HG03135 (cell line): Measurements from ENCODE around the gene BUB3.

ENCODE experiments used
- ATAC-seq: cut with Tn5 transposase; IDR thresholded peaks from one replicate; pipeline ENCODE4 v1.9.1; 2021; ENCODE audit warnings: mild to moderate bottlenecking, moderate library complexity; ENCODE audit not compliant: unreplicated experiment

BUB3 gene

DNA sequence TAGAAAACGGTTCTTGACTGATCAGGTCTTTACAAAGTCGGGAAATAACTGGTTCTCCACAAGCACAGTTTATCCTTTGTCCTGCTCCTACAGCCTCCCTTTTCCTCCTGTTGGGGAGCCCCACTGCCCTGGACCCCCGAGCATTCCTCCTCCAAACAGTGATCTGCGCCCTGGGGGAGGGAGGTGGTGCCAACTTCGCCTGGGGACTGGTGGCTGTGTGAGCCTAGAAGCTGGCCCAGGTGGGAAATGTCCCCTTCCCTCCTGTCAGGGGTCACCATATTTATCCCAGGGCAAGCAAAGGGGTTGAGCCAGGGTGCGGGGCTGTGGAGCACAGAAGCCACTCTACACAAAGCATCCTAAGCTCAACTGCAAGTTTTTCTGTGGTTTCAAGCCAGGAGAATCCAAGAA, 13.2 kb upstream of the BUB3 start:
- no peak for ATAC-seq

- ATAC-seq: no peak
Measured at GRCh38 chr10:123141791-123142700, 12.2 kb upstream of the BUB3 start.

DNA sequence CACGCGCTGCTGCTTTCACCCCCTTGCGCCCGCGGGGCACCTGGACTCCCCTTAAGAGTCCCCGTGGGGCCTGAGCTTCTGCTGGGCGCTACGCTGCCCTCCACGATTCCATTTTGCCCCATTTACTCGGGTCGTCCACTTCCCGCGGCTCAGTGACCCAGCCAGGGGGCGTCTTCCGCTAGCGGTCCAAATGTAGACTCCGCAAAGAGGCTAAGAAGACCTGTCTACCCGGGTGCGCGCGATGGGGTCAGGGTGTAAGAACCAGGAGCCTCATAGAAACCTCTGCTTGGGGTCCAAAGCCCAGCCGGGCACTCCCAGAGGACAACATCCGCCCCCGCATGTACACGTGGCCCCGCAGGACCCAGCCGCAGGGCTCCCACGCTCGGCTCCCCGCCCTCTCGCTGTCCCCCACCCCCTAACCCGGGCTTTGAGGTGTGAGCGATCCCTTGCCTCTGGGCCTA, 11.5 kb upstream of the BUB3 start:
- ATAC-seq: no peak

DNA sequence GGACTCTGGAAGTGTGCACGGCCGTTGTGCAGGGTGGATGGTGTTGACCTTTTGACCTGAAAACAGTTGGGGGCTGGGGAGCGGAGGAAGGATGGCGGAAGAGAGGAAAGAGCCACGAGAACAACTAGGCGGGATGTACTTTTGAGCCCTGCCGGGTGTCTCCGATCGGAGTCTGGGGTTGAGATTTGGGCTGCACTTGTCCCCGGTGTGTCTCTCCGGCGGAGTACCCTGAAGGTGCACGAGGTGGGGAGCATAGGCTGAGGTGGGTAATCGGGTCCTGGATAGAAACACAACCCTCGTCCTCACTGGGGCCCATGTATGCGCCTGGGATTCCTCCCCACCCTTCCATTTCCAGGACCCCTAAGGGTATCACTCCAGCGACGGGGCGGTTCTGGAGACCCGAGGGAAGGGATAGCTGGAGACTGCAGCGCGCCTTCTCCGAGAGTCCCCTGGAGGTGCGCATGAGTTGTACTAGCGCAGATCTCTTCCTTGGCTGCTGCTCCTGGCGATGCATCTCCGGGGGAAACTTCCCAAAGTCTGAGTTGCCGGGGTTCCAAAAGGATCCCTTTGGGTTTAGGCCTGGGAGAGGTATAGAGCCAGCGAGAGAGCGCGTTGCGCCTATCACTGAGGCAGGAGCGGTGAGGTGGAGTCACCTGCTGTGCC, 10.9 kb upstream of the BUB3 start:
- no peak for ATAC-seq

DNA sequence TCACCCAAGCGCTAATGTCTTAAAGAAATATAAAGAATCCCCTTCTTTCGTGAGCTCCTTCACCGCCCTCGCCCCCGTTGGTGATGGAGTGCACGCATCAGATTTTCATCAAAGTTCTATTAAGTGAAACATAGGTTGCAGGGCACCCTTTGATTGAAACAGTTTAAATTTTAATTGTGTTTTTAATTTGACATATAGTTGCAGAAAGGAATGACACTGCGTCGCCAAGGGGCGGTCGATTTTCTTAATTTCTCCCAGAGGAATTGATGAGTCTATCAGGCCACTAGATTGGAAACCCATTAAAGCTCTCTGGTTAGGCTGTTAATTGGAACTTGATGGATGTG, 10.4 kb upstream of the BUB3 start:
- no peak for ATAC-seq

- ATAC-seq: no peak
Measured at GRCh38 chr10:123144697-123145541, 9.3 kb upstream of the BUB3 start.

DNA sequence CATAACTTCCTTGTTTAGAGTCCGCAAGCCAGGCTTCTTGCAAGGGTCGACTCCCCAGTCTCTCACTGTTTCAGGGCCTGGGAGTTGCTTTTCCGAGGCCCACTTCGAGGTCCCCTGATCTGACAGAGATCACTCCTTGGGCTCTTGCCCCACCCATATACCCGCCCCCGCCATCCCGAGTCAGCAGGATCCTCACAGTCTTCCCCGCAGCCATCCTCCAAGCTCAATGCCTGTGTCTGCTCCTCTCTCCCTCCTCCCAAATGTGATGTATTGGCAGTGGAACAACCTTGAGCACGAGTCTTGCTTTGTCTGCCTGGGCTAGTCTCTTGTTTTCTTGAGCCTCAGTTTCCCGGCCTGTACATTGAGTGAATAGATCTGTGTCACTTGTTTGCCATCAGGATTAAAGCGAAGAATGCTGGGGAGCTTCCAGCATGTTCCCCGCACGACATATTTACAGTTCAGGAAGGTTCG, 8.6 kb upstream of the BUB3 start:
- no peak for ATAC-seq

DNA sequence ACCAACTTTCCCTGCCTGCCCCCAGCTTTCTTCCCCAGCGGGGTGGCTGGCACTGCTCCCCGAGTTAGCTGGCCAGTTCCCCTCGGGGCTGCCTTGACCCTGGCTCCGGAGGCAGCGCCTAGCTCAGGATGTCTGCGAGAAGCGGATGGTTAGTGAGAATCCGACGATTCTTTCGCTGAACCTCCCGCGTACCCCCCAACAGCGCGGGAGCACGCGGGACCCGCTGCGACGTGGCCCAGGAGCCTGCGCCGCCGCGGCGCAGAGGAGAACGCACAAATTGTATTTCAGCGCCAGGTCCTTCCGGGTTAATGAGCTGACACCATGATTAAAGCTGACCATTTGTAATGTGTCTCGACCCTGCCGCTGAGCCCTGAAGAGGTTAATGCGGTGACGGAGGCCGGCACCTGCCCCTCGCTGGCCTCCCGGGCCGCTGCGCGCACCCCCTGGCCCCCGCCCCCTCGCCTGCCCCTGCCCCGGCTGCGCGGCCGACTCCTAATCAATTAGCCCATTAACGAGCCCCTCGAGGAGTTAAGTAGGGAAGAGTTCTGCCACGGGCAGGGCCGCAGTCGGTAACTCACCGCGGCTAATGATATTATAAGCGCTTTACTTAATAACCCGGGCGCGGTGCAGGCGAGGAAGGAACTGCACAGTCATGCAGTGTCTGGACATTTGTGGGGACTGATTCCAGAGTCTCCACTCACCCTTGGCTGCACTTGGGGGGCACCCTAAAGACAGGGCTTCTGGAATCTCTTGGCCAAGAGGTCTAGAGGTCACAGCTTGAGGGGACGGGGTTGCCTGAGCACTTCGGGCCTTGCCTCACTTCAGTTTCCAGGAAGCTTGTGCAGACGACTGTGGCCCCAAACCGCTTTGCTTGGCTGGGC, 7.9 kb upstream of the BUB3 start:
- no peak for ATAC-seq

DNA sequence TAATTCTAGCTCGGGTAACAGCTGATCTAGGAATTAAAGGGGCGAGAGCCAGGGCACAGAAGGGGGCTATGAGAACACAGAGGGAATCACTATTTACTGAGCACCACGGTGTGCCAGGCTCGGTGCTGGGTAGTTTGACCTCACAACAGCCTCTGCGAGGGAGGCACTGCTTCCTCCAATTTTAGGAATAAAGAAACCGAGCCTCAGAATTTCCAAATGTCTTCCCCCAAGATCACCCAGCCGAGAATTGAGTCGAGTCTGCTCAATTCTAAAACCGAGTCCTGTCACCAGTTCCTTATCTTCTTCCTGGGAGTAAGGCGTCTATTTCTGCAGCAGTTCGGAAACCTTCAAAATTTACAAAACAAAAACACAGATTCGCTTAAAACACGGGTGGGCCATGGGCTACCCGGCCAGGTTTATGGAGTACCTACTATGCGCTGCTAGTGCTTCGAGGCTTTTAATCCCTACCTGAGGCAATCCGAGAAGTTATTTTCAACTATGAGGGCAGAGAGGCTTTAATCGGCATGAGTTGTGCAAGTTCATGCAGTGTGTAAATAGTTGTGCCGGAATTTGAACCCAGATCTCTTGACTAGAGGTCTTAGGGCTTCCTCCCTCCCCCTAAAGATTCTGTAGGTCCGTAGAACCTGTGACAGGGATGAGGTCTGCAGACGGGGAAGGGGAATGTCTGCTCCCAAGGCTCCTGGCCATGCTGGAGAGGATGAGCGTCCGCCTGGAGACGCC, 7.1 kb upstream of the BUB3 start:
- no peak for ATAC-seq

GRCh38 chr10:123147635-123148413, 6.4 kb upstream of the BUB3 start, which contains the start of gene HMX2:
Gene HMX2 (plus strand): TSS chr10:123148136. CDS start chr10:123148379, 243 bp downstream.
- no peak for ATAC-seq

DNA sequence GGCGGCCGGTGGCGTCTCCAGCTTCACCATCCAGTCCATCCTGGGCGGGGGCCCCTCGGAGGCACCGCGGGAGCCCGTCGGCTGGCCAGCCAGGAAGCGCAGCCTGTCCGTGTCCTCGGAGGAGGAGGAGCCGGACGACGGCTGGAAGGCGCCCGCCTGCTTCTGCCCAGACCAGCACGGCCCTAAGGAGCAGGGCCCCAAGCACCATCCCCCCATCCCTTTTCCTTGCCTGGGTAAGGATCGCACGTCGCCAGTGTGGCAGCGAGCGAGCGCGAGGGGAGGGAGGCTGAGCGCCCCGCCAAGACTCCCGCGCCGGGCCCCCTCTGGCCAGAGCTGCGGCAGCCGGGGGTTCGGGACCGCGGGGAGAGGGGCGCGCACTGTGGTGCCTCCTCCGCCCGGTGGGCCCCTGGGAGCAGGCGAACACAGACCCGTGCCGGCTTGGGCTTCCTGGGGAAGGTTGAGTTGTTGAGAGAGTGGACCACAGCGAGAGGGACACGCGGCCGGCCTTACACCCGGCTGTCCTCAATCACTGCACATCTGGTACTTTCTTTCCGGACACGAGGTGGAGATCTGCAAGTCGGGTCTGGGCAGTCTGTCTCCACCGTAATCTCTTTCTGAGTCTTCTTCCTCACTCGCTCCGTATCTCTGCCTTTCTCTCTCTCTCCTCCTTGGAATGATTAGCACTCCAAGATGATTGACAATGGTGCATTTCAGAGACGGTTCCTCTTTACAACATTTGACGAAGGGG, 5.6 kb upstream of the BUB3 start:
- no peak for ATAC-seq

DNA sequence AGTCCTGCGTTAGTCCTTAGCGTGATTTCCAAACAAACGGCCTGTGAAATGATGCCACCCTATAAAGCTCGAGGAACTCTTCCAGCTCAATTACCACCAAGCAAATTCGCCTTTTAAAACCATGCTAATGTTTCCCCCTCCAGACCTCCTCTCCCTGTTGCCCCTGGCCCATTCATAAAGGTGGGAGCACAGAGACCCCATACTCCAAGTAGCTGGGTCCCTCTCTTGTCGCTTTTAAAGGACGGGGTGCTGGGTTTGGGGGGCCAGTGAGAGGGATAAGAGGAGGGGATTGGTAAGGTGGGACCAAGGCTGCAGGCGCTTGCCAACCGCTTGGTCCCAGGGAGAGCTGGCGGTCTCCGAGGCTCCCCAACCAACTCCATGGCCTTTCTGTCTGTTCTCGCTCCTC, 5.0 kb upstream of the BUB3 start:
- no peak for ATAC-seq

DNA sequence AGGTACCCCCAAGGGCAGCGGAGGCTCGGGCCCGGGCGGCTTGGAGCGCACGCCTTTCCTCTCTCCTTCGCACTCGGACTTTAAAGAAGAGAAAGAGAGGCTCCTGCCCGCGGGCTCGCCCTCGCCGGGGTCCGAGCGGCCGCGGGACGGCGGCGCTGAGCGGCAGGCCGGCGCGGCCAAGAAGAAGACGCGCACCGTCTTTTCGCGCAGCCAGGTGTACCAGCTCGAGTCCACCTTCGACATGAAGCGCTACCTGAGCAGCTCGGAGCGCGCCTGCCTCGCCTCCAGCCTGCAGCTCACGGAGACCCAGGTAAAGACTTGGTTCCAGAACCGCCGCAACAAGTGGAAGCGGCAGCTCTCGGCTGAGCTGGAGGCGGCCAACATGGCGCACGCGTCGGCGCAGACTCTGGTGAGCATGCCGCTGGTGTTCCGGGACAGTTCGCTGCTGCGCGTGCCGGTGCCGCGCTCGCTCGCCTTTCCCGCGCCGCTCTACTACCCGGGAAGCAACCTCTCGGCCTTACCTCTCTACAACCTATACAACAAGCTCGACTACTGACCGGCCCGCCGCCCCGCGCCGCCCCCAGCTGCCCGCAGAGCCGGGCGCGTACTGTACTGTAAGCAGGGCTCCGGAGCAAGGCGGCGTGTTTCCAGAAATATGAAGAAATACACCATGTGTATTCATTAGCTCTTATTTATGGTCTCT, 4.5 kb upstream of the BUB3 start:
- no peak for ATAC-seq

GRCh38 chr10:123150271-123150985, 3.8 kb upstream of the BUB3 start:
- ATAC-seq: no peak

- no peak for ATAC-seq
Measured at GRCh38 chr10:123150986-123151736, 3.0 kb upstream of the BUB3 start.

DNA sequence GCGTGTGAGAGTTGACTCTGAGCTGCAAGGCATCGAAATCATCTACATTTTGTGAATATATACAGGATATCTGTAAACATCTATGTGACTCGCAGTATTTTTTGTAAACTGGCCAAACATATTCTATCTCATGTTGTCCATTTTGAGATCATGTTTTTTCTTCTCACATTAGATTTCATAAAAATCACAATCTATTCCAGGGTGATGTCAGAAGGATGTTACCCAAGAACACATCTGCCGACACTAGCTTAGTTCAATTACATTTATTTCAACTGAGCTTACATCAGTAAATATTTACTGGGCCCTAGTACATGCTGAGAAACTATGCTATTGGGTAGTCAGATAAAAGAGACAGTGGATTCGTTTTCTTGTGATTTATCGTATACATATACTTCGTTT, 2.5 kb upstream of the BUB3 start:
- ATAC-seq: no peak
